HepG2 (cell line): ENCODE data around the gene SBK2. TPM values are rescaled to one million over a fixed set of nuclear protein-coding genes. Genes with fewer than 3 reads are reported as not detected.

Experiments
- ADNP ChIP-seq: sonication (generic); formaldehyde crosslinking; IDR thresholded peaks from 2 replicates; pipeline ENCODE4 v1.4.0; 2020; ENCODE audit warnings: missing genetic modification reagents
- DNMT3B ChIP-seq: conservative IDR thresholded peaks from 2 replicates; pipeline ENCODE4 v1.6.1; 2016; ENCODE audit warnings: missing biosample characterization, control low read depth
- EED ChIP-seq: sonication (generic); formaldehyde crosslinking; IDR thresholded peaks from 2 replicates; pipeline ENCODE4 v1.5.0; 2020; ENCODE audit warnings: mild to moderate bottlenecking, missing genetic modification reagents
- FOSL2 ChIP-seq: sonication (generic); formaldehyde crosslinking; IDR thresholded peaks from 2 replicates; pipeline ENCODE4 v1.4.0; 2020; ENCODE audit warnings: missing genetic modification reagents
- HCFC1 ChIP-seq: fragments of 150-350 bp; IDR thresholded peaks from 2 replicates; pipeline ENCODE4 v1.6.1; 2014; ENCODE audit warnings: low read depth, low read length
- HNRNPL ChIP-seq: fragments of 200-400 bp; formaldehyde crosslinking; IDR thresholded peaks from 2 replicates; pipeline ENCODE4 v1.6.1; 2017; ENCODE audit warnings: mild to moderate bottlenecking, low read depth, low read length
- HOXA3 ChIP-seq: sonication (generic); formaldehyde crosslinking; IDR thresholded peaks from 2 replicates; pipeline ENCODE4 v1.5.0; 2020; ENCODE audit warnings: missing genetic modification reagents
- IRF2 ChIP-seq: IDR thresholded peaks from 2 replicates; pipeline ENCODE4 v1.6.1; 2018; ENCODE audit warnings: missing genetic modification reagents, missing compliant biosample characterization
- MIER2 ChIP-seq: IDR thresholded peaks from 2 replicates; pipeline ENCODE4 v1.6.1; 2016; ENCODE audit warnings: missing biosample characterization, missing genetic modification reagents
- MTA1 ChIP-seq: sonication (generic); formaldehyde crosslinking; IDR thresholded peaks from 2 replicates; pipeline ENCODE4 v1.4.0; 2020; ENCODE audit warnings: missing genetic modification reagents, mild to moderate bottlenecking, borderline replicate concordance
- MYNN ChIP-seq: sonication (generic); formaldehyde crosslinking; IDR thresholded peaks from 2 replicates; pipeline ENCODE4 v1.4.0; 2020; ENCODE audit warnings: mild to moderate bottlenecking, low read depth, missing genetic modification reagents
- PHF8 ChIP-seq: sonication (generic); formaldehyde crosslinking; IDR thresholded peaks from 2 replicates; pipeline ENCODE4 v1.5.0; 2020; ENCODE audit warnings: missing genetic modification reagents
- RORA ChIP-seq: sonication (generic); formaldehyde crosslinking; IDR thresholded peaks from 2 replicates; pipeline ENCODE4 v1.5.0; 2020; ENCODE audit warnings: mild to moderate bottlenecking, missing genetic modification reagents, moderate library complexity
- SAFB2 ChIP-seq: sonication (generic); formaldehyde crosslinking; IDR thresholded peaks from 2 replicates; pipeline ENCODE4 v1.5.1; 2020; ENCODE audit warnings: missing genetic modification reagents, low read depth, mild to moderate bottlenecking, borderline replicate concordance
- SAP130 ChIP-seq: IDR thresholded peaks from 2 replicates; pipeline ENCODE4 v1.6.1; 2016; ENCODE audit warnings: low read depth
- SP5 ChIP-seq: IDR thresholded peaks from 2 replicates; pipeline ENCODE4 v1.6.1; 2016; ENCODE audit warnings: low read depth, borderline replicate concordance
- YEATS2 ChIP-seq: sonication (generic); formaldehyde crosslinking; IDR thresholded peaks from 2 replicates; pipeline ENCODE4 v1.4.0; 2020; ENCODE audit warnings: missing genetic modification reagents, borderline replicate concordance
- ZMYM4 ChIP-seq: sonication (generic); formaldehyde crosslinking; IDR thresholded peaks from 2 replicates; pipeline ENCODE4 v1.8.1; 2023; ENCODE audit warnings: mild to moderate bottlenecking, missing genetic modification reagents
- ZNF34 ChIP-seq: sonication (generic); formaldehyde crosslinking; IDR thresholded peaks from 2 replicates; pipeline ENCODE4 v1.4.0; 2020; ENCODE audit warnings: mild to moderate bottlenecking, missing genetic modification reagents, borderline replicate concordance
- ZNF558 ChIP-seq: sonication (generic); formaldehyde crosslinking; IDR thresholded peaks from 2 replicates; pipeline ENCODE4 v1.9.0; 2022; ENCODE audit warnings: mild to moderate bottlenecking, missing genetic modification reagents, borderline replicate concordance
- ZNF772 ChIP-seq: sonication (generic); formaldehyde crosslinking; IDR thresholded peaks from 2 replicates; pipeline ENCODE4 v1.5.0; 2020; ENCODE audit warnings: mild to moderate bottlenecking, missing genetic modification reagents
- ZSCAN22 ChIP-seq: sonication (generic); formaldehyde crosslinking; IDR thresholded peaks from 2 replicates; pipeline ENCODE4 v1.4.0; 2020; ENCODE audit warnings: mild to moderate bottlenecking, missing genetic modification reagents
- polyA plus RNA-seq, 8 experiments: library from polyadenylated mRNA; depleted of rRNA in 3 of 8; stranded (reverse) in 7 of 8; unstranded in 1 of 8; fragments of >200 nt; fragmentation: Illumina TruSeq in 4 of 8; extraction: Trizol in 4 of 8; gene quantifications; 2 replicates each; pipeline versions ENCODE4 v1.2.1 to v1.2.3, GENCODE V29; 2011 to 2016; ENCODE audit warnings: low read depth in 4 of 8, missing spikeins in 1 of 8, mixed read lengths in 1 of 8; ENCODE audit not compliant: insufficient read depth in 1 of 8
- total RNA-seq, 5 experiments: library from RNA; depleted of rRNA; stranded (reverse); fragments of >200 nt; fragmentation: Illumina TruSeq; extraction: Trizol; gene quantifications; 2 replicates each; pipeline ENCODE4 v1.2.3, GENCODE V29; 2016; ENCODE audit warnings: low read depth in 1 of 5
- TF ChIP-seq, protein P1 (sequence below): sonication (generic); formaldehyde crosslinking; IDR thresholded peaks from 2 replicates; pipeline ENCODE4 v1.4.0; 2020; ENCODE audit warnings: missing genetic modification reagents
- TF ChIP-seq, protein P2 (sequence below): sonication (generic); formaldehyde crosslinking; IDR thresholded peaks from 2 replicates; pipeline ENCODE4 v1.8.0; 2022; ENCODE audit warnings: missing genetic modification reagents, mild to moderate bottlenecking, inconsistent platforms, borderline replicate concordance
- TF ChIP-seq, protein P3 (sequence below): sonication (generic); formaldehyde crosslinking; IDR thresholded peaks from 2 replicates; pipeline ENCODE4 v1.4.0; 2020; ENCODE audit warnings: missing genetic modification reagents, mild to moderate bottlenecking, borderline replicate concordance

The SBK2 gene
- total and polyA plus RNA-seq, 2 of the 13 experiments (the other 11 are each of a cell fraction or from before 2014, with no cell fraction given) = 0.24 TPM; not detected in 1

DNA sequence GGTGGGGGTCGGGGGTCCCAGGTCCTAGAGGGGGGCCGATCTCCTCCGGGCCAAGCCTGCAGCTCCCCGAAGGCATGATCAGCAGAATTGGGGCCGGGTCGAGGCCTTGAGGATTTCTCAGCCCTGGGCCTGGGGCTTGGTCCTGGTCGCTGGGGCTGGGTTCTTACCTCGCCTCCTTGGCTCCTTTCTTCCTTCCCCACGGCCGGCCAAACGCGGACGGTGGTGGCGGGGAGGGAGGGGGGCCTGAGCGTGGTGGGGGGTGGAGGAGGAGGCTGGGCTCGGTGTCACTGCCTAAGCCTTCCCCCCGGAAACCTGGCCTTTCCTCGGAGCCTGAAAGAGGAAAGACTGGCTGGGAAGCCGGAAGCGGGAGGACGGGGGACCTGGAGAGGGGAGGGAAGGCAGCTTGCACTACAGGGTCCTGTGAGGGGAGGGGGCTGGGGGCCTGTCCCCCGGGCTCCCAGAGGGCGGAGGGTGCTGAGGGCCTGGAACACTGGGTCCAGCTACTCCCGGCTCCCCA is 43.8 kb upstream of the SBK2 start, which contains the start of gene ZNF579 (continued):
- TF ChIP-seq HOXA3 (CRISPR knock-in tag) (peak; percentile 42; the same call in 1 of the 2 replicates), RORA (no peak), EED (CRISPR knock-in tag) (no peak), ZNF558 (CRISPR knock-in tag) (0 out of 2 replicates have a peak, but pooled peaks have one; percentile 24), MIER2 (CRISPR knock-in tag) (peak; percentile 84), MYNN (CRISPR knock-in tag) (no peak), SP5 (CRISPR knock-in tag) (peak; percentile 61), YEATS2 (peak; percentile 71), HCFC1 (peak; percentile 48; the same call in 1 of the 2 replicates), ZSCAN22 (CRISPR knock-in tag) (0 out of 2 replicates have a peak, but pooled peaks have one; percentile 58), ZNF34 (CRISPR knock-in tag) (peak; percentile 87; the same call in 1 of the 2 replicates), ZMYM4 (CRISPR knock-in tag) (peak; percentile 13; the same call in 1 of the 2 replicates), ADNP (CRISPR knock-in tag) (peak; percentile 34; the same call in 1 of the 2 replicates), HNRNPL (0 out of 2 replicates have a peak, but pooled peaks have one; percentile 22), ZNF772 (CRISPR knock-in tag) (peak; percentile 68; the same call in 1 of the 2 replicates), MTA1 (CRISPR knock-in tag) (peak; percentile 55; the same call in 1 of the 2 replicates), SAP130 (CRISPR knock-in tag) (peak; percentile 73), PHF8 (peak; percentile 60), FOSL2 (CRISPR knock-in tag) (peak; percentile 61; the same call in 1 of the 2 replicates), IRF2 (peak; percentile 64; the same call in 1 of the 2 replicates), SAFB2 (CRISPR knock-in tag) (no peak), DNMT3B (CRISPR knock-in tag) (0 out of 2 replicates have a peak, but pooled peaks have one; percentile 4)
- TF ChIP-seq, protein P1, sequence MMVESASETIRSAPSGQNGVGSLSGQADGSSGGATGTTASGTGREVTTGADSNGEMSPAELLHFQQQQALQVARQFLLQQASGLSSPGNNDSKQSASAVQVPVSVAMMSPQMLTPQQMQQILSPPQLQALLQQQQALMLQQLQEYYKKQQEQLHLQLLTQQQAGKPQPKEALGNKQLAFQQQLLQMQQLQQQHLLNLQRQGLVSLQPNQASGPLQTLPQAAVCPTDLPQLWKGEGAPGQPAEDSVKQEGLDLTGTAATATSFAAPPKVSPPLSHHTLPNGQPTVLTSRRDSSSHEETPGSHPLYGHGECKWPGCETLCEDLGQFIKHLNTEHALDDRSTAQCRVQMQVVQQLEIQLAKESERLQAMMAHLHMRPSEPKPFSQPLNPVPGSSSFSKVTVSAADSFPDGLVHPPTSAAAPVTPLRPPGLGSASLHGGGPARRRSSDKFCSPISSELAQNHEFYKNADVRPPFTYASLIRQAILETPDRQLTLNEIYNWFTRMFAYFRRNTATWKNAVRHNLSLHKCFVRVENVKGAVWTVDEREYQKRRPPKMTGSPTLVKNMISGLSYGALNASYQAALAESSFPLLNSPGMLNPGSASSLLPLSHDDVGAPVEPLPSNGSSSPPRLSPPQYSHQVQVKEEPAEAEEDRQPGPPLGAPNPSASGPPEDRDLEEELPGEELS (CRISPR knock-in tag) = peak; percentile 53
- TF ChIP-seq, protein P2, sequence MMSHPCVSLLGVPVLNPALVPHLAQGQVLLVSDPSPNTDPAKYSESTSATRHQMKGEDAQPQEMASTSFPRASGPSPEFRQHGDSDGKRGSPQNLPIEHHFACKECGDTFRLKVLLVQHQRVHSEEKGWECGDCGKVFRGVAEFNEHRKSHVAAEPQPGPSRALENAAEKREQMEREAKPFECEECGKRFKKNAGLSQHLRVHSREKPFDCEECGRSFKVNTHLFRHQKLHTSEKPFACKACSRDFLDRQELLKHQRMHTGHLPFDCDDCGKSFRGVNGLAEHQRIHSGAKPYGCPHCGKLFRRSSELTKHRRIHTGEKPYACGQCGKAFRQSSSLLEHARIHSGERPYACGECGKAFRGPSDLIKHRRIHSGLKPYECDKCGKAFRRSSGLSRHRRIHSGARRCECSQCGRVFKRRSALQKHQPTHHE (CRISPR knock-in tag) = 0 out of 2 replicates have a peak, but pooled peaks have one; percentile 30
- TF ChIP-seq, protein P3, sequence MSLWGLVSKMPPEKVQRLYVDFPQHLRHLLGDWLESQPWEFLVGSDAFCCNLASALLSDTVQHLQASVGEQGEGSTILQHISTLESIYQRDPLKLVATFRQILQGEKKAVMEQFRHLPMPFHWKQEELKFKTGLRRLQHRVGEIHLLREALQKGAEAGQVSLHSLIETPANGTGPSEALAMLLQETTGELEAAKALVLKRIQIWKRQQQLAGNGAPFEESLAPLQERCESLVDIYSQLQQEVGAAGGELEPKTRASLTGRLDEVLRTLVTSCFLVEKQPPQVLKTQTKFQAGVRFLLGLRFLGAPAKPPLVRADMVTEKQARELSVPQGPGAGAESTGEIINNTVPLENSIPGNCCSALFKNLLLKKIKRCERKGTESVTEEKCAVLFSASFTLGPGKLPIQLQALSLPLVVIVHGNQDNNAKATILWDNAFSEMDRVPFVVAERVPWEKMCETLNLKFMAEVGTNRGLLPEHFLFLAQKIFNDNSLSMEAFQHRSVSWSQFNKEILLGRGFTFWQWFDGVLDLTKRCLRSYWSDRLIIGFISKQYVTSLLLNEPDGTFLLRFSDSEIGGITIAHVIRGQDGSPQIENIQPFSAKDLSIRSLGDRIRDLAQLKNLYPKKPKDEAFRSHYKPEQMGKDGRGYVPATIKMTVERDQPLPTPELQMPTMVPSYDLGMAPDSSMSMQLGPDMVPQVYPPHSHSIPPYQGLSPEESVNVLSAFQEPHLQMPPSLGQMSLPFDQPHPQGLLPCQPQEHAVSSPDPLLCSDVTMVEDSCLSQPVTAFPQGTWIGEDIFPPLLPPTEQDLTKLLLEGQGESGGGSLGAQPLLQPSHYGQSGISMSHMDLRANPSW (CRISPR knock-in tag) = no peak
